Smooth muscle cell (in vitro differentiated cells): ENCODE data around the gene PCK2. TPM values are rescaled to one million over a fixed set of nuclear protein-coding genes. Genes with fewer than 3 reads are reported as not detected.
"Not testable (repeated sequence)": the region's sequence is repeated elsewhere in the genome, so short reads cannot be mapped to it uniquely, and the experiment has no call there.

Experiments
- DNase-seq: peaks from one replicate; lab custom pipeline; 2025; ENCODE audit not compliant: unreplicated experiment; lab: John Stamatoyannopoulos, UW
- H2AFZ ChIP-seq: fragments of 200-600 bp; sonication (generic); 2 replicates; pipeline ENCODE4 v1.6.0; 2016; ENCODE audit warnings: antibody characterized with exemption, low read depth, mild to moderate bottlenecking
- H3F3A ChIP-seq: fragments of 200-600 bp; sonication (generic); 2 replicates; pipeline ENCODE4 v1.6.0; 2017; ENCODE audit warnings: antibody characterized with exemption, low read depth
- H3K27ac ChIP-seq: fragments of 200-600 bp; sonication (generic); 2 replicates; pipeline ENCODE4 v1.5.1; 2016; ENCODE audit warnings: low read depth, mild to moderate bottlenecking
- H3K27me3 ChIP-seq: fragments of 200-600 bp; sonication (generic); 2 replicates; pipeline ENCODE4 v1.6.1; 2016; ENCODE audit warnings: low read depth, mild to moderate bottlenecking
- H3K36me3 ChIP-seq: fragments of 200-600 bp; sonication (generic); 2 replicates; pipeline ENCODE4 v1.5.1; 2016; ENCODE audit warnings: low read depth
- H3K4me1 ChIP-seq: fragments of 200-600 bp; sonication (generic); 2 replicates; pipeline ENCODE4 v1.5.1; 2016; ENCODE audit warnings: low read depth
- H3K4me2 ChIP-seq: fragments of 200-600 bp; sonication (generic); 2 replicates; pipeline ENCODE4 v1.6.0; 2016; ENCODE audit warnings: mild to moderate bottlenecking
- H3K4me3 ChIP-seq: fragments of 200-600 bp; sonication (generic); 2 replicates; pipeline ENCODE4 v1.5.1; 2016; ENCODE audit warnings: mild to moderate bottlenecking
- H3K79me2 ChIP-seq: fragments of 200-600 bp; sonication (generic); 2 replicates; pipeline ENCODE4 v1.6.0; 2016; ENCODE audit warnings: low read depth, mild to moderate bottlenecking
- H3K9ac ChIP-seq: fragments of 200-600 bp; sonication (generic); 2 replicates; pipeline ENCODE4 v1.6.0; 2016; ENCODE audit warnings: low read depth
- H3K9me3 ChIP-seq: fragments of 200-600 bp; sonication (generic); replicated peaks from 2 replicates; pipeline ENCODE4 v1.5.1; 2016; ENCODE audit warnings: low read depth
- H4K20me1 ChIP-seq: fragments of 200-600 bp; sonication (generic); 2 replicates; pipeline ENCODE4 v1.6.0; 2016; ENCODE audit warnings: low read depth
- CTCF ChIP-seq: fragments of 200-600 bp; sonication (generic); IDR thresholded peaks from 2 replicates; pipeline ENCODE4 v1.5.1; 2017; ENCODE audit warnings: borderline replicate concordance, mild to moderate bottlenecking, antibody characterized with exemption; ENCODE audit not compliant: insufficient read depth, poor library complexity, severe bottlenecking
- WGBS: methylation state at CpG from one replicate; pipeline ENCODE4 v1.1.7; 2016; ENCODE audit warnings: low lambda C conversion rate; 5-methylcytosine and 5-hydroxymethylcytosine counted together
- polyA plus RNA-seq: library from polyadenylated mRNA; unstranded; fragments of >200 nt; fragmentation: Nextera tagmentation; extraction: Ambion mirVana; gene quantifications from 2 replicates; pipeline ENCODE4 v1.2.1, GENCODE V29; 2016
- total RNA-seq: library from RNA; depleted of rRNA; stranded (reverse); fragments of >200 nt; gene quantifications from 2 replicates; pipeline ENCODE4 v1.2.3, GENCODE V29; 2014

The PCK2 gene
- 21.5 and 25.6 TPM in 2 replicates for total RNA-seq
- polyA plus RNA-seq = 40.4 and 46.1 TPM in 2 replicates

- Histone ChIP-seq H3K27me3 (no peaks in the 10 kb centered on the region), H3K9ac (peak within 1 kb of the TSS; percentile 75), H2AFZ (peak within 1 kb of the TSS; percentile 42), H4K20me1 (no peaks in the 10 kb centered on the region), H3K4me1 (peaks cover 9% of the 10 kb centered on the region), H3K4me3 (peak within 1 kb of the TSS; percentile 91), H3F3A (no peaks in the 10 kb centered on the region), H3K27ac (peak within 1 kb of the TSS; percentile 73), H3K9me3 (no peaks in the 10 kb centered on the region), H3K36me3 (no peaks in the 10 kb centered on the region), H3K4me2 (peak within 1 kb of the TSS; percentile 92), H3K79me2 (peaks cover 15% of the 10 kb centered on the region)
- DNase-seq = peak; percentile 86
- under 1% methylated on average over 42 of the region's 68 CpGs for WGBS
- peak; percentile 4 for TF ChIP-seq CTCF
Measured at GRCh38 chr14:24093901-24094840, at the start of gene PCK2. Gene PCK2 (plus strand): TSS chr14:24094311. CDS start chr14:24094406, 95 bp downstream.

GRCh38 chr14:24049002-24049401 lies 45.1 kb upstream of the PCK2 start:
- not testable (repeated sequence) for H4K20me1 ChIP-seq, H3F3A ChIP-seq, H3K9me3 ChIP-seq, DNase-seq, H3K4me3 ChIP-seq, H3K79me2 ChIP-seq, H3K9ac ChIP-seq, H2AFZ ChIP-seq, H3K27ac ChIP-seq, H3K36me3 ChIP-seq, H3K4me1 ChIP-seq, H3K4me2 ChIP-seq
- 100% methylated on average over 2 of the region's 2 CpGs for WGBS
- H3K27me3 ChIP-seq = peaks cover 19% of the 10 kb centered on the region

GRCh38 chr14:24050753-24051152 lies 43.4 kb upstream of the PCK2 start:
- not testable (repeated sequence) for H3K27ac ChIP-seq, H3K4me2 ChIP-seq, H3K36me3 ChIP-seq, H3F3A ChIP-seq, DNase-seq, H3K9me3 ChIP-seq, H3K4me3 ChIP-seq, H2AFZ ChIP-seq, H3K79me2 ChIP-seq, H4K20me1 ChIP-seq, H3K4me1 ChIP-seq, H3K9ac ChIP-seq
- WGBS = 79% methylated on average over 8 of the region's 8 CpGs
- H3K27me3 ChIP-seq = peaks cover 21% of the 10 kb centered on the region

- no peaks in the 10 kb centered on the region for H3K36me3 ChIP-seq
- H3K27ac ChIP-seq = no peak overlapping the region
- no peaks in the 10 kb centered on the region for H4K20me1 ChIP-seq
- TF ChIP-seq CTCF = no peak
- H2AFZ ChIP-seq = peak overlapping the region; percentile 77
- DNase-seq = no peak
- peak overlapping the region; percentile 8 for H3K9ac ChIP-seq
- no peaks in the 10 kb centered on the region for H3K9me3 ChIP-seq
- H3F3A ChIP-seq = no peaks in the 10 kb centered on the region
- no peaks in the 10 kb centered on the region for H3K79me2 ChIP-seq
- no peaks in the 10 kb centered on the region for H3K4me1 ChIP-seq
- peaks cover 21% of the 10 kb centered on the region for H3K27me3 ChIP-seq
- H3K4me2 ChIP-seq = peak overlapping the region; percentile 95
- WGBS = 20% methylated on average over 19 of the region's 20 CpGs
- H3K4me3 ChIP-seq = peak overlapping the region; percentile 62
Measured at GRCh38 chr14:24051176-24051788, 42.8 kb upstream of the PCK2 start.
